IMR-90 (cell line): Measurements from ENCODE around the gene RHCE.
"Not testable (repeated sequence)": the region's sequence is repeated elsewhere in the genome, so short reads cannot be mapped to it uniquely, and the experiment has no call there.

Experiments used
- POLR2A ChIP-seq: IDR thresholded peaks from 2 replicates; pipeline ENCODE4 v1.6.1; 2012; ENCODE audit warnings: mild to moderate bottlenecking, low read depth, low read length
- TF ChIP-seq, protein P1 (sequence below): conservative IDR thresholded peaks from 2 replicates; pipeline ENCODE4 v1.5.1; 2012; ENCODE audit warnings: mild to moderate bottlenecking, low read depth, low read length, improper control_type of control experiment

- TF ChIP-seq, protein P1, sequence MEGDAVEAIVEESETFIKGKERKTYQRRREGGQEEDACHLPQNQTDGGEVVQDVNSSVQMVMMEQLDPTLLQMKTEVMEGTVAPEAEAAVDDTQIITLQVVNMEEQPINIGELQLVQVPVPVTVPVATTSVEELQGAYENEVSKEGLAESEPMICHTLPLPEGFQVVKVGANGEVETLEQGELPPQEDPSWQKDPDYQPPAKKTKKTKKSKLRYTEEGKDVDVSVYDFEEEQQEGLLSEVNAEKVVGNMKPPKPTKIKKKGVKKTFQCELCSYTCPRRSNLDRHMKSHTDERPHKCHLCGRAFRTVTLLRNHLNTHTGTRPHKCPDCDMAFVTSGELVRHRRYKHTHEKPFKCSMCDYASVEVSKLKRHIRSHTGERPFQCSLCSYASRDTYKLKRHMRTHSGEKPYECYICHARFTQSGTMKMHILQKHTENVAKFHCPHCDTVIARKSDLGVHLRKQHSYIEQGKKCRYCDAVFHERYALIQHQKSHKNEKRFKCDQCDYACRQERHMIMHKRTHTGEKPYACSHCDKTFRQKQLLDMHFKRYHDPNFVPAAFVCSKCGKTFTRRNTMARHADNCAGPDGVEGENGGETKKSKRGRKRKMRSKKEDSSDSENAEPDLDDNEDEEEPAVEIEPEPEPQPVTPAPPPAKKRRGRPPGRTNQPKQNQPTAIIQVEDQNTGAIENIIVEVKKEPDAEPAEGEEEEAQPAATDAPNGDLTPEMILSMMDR = not testable (repeated sequence)
- TF ChIP-seq POLR2A = not testable (repeated sequence)
These were observed 107.7 kb downstream of the RHCE start for GRCh38 chr1:25312806-25313470.
